Heart left ventricle (tissue), 13 donors: ENCODE data around the gene PTTG1IP.

ENCODE experiments used
- CTCF ChIP-seq, 12 donors: fragments of 200-600 bp; sonication (generic) in 4 of 12; IDR thresholded peaks; one replicate each; pipeline versions ENCODE4 v1.5.0 to v1.8.0; 2018 to 2022; ENCODE audit warnings: antibody characterized with exemption in 12 of 12, mild to moderate bottlenecking in 5 of 12
- POLR2A ChIP-seq, 2 donors: fragments of 450-650 bp; IDR thresholded peaks; one replicate each; pipeline ENCODE4 v1.6.1; 2017; ENCODE audit warnings: antibody characterized with exemption in 2 of 2, mild to moderate bottlenecking in 2 of 2, moderate library complexity in 2 of 2
- donor health status: ischemic (EF 13 %, LVEDD 7.1; RV severe dilation, severe dysfunction).
- donor health status: DM: no; HTN: yes; CAD: no.
- donor health status: DM: no; HTN: no; CAD: no.
- donor health status: ischemic (EF 25% LVEDD 6.9; RV normal size, moderate dysfunction).
- donor health status: ischemic (EF 25% LVEDD 5.7; RV mildly dilated, moderate dysfunction).
- donor health status: ischemic (EF 35%, LVEDD 5.7; RV mildly dilated, moderate dysfunction).
- donor health status: nonischemic (EF 11% LVEDD 7.7; RV severe dilation, severe dysfunction).
- donor health status: DM: yes; HTN: yes; CAD: no.
- donor health status: PGD.
- donor health status: ischemic (EF 29% LVEDD 5.4; RV normal size, mild dysfunction).
- donor health status: nonischemic (EF 23%, LVEDD 6.1; RV moderate dilation, normal function).

GRCh38 chr21:44850208-44850800 lies 23.2 kb downstream of the PTTG1IP start:
- TF ChIP-seq CTCF (IDR thresholded peaks at IDR 0.05), result no peak
- TF ChIP-seq POLR2A (IDR thresholded peaks at IDR 0.05), result no peak
